HS-5 (cell line): ENCODE measurements around the gene SCP2.

Source experiments
- DNase-seq: peaks from one replicate; pipeline ENCODE4 v3.0.0-alpha.2; 2012; ENCODE audit warnings: low read depth

The SCP2 gene

GRCh38 chr1:53067886-53068285, 140.8 kb downstream of the SCP2 start:
- no peak for DNase-seq

DNA sequence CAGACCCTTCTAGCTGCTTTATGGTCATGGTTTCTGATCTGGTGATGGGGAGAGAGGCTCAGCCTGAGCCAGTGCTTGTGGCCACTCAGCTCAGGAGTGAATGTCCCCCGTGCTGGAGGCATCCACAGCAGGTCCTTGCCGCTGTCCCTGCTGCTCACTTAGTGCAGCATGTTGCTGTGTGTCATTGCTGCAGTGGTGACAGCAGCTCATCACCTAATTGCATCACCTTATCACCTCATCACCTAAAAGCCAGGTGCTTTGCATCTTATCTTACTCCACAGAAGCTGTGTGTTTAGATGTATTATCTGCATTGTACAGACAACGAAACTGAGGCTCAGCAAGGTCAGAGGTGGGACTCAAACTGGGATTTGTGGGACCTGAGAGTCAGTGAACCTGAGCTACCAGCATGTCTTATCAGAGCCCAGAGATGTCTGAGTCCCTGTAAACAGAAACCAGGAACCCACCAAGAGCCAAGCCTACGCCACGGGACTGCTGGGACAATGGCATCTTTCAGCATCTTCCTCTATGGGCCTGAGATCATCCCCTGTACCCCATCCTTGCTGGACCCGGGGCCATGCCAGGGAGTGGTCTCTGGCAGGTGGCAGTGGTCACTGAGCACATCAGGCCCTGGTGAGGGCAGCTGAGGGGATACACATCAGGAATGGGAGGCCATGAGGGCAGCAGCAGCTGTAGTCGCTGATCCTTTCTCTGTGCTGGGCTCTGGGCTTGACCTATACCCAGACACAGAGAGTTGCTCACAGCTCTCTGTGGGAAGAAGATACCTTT, 141.4 kb downstream of the SCP2 start:
- DNase-seq = no peak

DNA sequence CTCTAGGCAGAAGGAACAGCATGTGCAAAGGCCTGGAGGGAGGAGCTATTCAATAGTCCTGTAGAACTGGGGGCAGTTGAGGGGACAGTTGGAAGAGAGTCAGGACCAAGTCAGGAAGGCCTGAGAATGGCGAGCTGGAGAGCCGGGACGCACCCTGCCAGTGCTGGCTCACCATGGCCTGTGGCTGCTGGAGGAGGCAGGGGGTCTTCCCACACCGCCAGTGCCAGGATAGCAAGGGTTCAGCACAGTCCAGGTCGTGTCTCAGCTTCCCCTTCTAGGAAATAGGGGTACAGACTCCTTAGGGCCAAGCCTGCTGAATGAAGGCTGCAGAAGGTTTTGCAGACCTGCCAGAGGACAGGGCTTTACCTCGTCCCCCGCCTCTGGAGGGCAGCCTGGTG, 142.2 kb downstream of the SCP2 start:
- no peak for DNase-seq

DNA sequence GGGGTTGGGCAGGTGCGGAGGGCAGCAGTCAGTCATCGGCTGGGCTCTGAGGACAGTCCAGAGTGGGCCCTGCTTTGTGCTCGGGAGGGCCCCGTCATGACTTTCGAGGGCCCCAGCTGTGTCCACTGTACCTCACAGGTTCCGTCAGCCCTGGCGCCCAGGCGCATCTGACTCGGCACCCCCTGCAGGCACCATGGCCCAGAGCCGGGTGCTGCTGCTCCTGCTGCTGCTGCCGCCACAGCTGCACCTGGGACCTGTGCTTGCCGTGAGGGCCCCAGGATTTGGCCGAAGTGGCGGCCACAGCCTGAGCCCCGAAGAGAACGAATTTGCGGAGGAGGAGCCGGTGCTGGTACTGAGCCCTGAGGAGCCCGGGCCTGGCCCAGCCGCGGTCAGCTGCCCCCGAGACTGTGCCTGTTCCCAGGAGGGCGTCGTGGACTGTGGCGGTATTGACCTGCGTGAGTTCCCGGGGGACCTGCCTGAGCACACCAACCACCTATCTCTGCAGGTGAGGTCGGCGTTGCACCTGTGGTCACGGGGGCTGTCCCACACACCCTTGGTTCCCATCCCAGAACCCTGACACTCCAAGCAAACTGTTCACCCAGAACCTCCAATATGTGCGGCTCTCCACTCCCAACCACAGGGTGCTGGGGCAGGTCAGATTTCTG, 142.7 kb downstream of the SCP2 start:
- no peak for DNase-seq

GRCh38 chr1:53070621-53071020, 143.5 kb downstream of the SCP2 start:
- no peak for DNase-seq

- no peak for DNase-seq
These were observed 144.2 kb downstream of the SCP2 start for GRCh38 chr1:53071167-53071865.

DNA sequence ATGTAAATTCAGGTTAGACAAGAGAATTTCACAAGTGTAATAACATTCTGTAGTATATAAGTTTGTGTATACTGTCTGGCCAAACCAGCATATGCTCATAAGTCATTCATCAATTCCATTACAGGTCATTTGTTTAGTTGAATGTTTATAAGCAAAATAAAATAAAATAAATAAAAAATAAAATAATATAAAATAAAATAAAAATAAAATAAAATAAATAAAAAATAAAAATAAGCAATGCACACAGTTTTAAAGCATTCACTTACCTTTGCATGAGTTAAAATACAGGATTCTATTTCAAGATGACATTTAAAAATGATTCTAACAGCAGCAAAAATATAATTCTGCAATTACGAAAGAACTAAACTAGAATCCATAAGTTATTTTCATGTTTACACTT, 144.8 kb downstream of the SCP2 start:
- no peak for DNase-seq

DNA sequence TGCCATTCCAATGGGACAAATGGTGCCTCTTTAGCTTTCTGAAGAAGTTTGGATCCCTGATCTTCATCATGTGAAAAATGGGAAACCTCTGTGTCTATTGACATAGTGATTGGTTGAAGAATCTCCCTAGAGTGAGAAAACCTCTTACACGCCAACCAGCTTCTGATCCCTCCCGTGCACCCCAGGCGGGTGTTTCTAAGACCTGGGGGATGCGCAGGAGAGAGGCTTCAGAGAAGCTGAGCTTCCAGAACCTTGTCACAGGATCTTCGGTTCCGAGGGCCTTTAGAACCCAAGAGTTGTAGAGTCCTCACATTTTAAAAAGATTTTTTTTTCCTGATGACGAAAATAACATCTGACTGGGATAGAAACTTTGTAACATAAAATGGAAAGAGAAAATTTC, 146.2 kb downstream of the SCP2 start:
- no peak for DNase-seq

GRCh38 chr1:53073868-53074311, 146.8 kb downstream of the SCP2 start:
- DNase-seq = no peak

GRCh38 chr1:53074313-53075154, 147.5 kb downstream of the SCP2 start:
- DNase-seq = no peak

DNA sequence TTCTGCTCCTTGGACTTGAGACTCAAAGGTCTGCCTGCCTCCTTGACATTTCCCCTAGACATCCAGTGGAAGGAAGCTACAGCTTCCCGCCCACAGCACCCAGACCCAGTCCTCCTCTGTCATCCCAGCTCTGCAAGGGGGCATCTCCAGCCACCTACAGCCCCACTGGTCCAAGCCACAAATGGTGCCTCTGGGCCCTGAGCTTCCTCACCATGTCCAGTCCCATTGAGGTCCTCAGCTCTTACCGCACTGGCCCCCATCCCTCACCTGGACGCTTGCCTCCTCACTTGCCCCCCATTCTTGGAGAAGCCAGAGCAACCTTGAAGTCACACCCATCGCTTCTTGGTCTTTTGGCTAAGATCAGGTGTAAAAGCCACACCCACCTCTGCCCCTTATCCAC, 148.1 kb downstream of the SCP2 start:
- no peak for DNase-seq

GRCh38 chr1:53075761-53076163, 148.7 kb downstream of the SCP2 start:
- DNase-seq = no peak

GRCh38 chr1:53076165-53076564, 149.1 kb downstream of the SCP2 start:
- no peak for DNase-seq

DNA sequence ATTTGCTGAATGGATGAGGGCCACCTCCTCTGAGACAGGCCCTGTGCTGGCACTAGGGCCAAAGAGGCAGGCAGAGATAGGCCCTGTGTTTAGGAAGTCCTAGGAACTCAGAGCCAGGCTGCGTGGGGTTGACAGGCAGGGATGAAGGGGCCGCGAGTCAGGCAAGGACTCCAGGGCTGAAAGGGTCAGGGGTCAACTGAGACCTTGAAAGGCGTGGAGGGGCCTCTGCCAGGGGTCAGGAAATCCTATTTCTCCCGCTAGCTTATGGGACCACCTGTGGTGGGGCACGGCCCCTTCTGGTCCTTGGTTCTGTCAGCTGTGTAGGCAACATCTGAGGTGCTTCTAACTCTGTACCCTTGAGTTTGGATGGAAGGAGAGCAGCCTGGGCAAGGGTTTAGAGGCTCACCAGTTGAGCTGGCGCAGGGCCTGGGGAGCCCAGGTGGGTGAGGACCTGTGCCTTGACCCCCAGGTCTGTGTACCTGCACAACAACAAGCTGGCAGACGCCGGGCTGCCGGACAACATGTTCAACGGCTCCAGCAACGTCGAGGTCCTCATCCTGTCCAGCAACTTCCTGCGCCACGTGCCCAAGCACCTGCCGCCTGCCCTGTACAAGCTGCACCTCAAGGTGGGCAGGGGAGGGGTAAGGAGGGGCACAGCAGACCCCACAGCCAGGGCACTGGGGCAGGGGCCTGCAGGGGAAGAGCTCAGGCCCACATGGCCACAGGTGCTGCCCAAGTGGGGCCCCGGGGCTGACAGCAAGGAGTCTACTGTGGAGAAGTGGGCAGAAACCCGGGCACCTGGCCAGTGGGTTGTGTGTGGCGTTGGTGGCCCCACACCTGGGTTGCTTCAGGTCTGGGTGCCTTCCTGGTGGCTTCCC, 149.9 kb downstream of the SCP2 start:
- DNase-seq = no peak

GRCh38 chr1:53077599-53077965, 150.5 kb downstream of the SCP2 start:
- no peak for DNase-seq

GRCh38 chr1:53078333-53079101, 151.4 kb downstream of the SCP2 start:
- no peak for DNase-seq

- DNase-seq = no peak
These were observed 152.2 kb downstream of the SCP2 start for GRCh38 chr1:53079251-53079650.

- DNase-seq = no peak
These were observed 153.0 kb downstream of the SCP2 start for GRCh38 chr1:53080041-53080440.

- DNase-seq = no peak
These were observed 153.7 kb downstream of the SCP2 start for GRCh38 chr1:53080769-53081168.

DNA sequence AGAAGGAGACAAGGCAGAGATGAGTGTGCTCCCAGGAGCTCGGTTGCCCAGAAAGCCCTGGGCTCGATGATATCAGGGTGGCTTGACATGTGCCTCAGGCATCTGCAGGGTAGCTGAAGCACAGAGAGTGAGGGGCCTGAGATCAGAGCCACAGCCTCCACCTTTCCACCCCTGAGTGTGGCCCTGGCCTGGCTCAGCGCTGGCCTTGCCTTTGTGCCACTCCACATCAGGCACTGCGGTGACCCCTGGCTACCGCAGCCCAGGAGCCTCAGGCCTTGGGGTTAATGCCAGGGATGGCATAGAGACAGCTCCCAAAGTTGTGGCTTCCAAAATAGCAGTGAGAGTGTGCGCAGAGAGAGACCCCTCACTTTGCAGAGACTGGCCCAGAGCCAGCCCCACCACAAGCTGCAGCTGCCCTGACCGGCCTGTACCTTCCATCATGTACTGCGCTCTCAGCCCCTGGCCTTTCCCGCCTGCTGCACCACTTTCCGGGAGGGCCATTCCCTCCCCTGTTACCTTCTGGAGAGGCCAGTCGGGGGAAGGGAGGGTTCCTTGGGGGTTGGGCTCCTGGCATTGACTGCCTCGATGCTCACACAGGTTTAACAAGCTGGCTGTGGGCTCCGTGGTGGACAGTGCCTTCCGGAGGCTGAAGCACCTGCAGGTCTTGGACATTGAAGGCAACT, 154.4 kb downstream of the SCP2 start:
- DNase-seq = no peak
